B cell (primary cell): ENCODE results near the gene FBXW4. TPM values are rescaled to one million over a fixed set of nuclear protein-coding genes. Genes with fewer than 3 reads are reported as not detected.

Experiments used
- ATAC-seq: fragments of 200-7000 bp; cut with Tn5 transposase; one replicate; pipeline ENCODE4 v1.10.0; 2021; ENCODE audit warnings: low read depth, mild to moderate bottlenecking, moderate number of reproducible peaks, moderate library complexity
- CTCF ChIA-PET: fragments of 350-600 bp; sonication (Branson Sonifier 250); formaldehyde crosslinking; loops from one replicate; lab custom pipeline; 2021; ENCODE audit warnings: antibody characterized with exemption, inconsistent platforms; lab: Charles Lee
- POLR2A ChIA-PET: fragments of 350-600 bp; sonication (Branson Sonifier 250); formaldehyde crosslinking; loops from one replicate; lab custom pipeline; 2021; ENCODE audit warnings: antibody characterized with exemption; lab: Charles Lee
- DNase-seq: peaks from one replicate; pipeline ENCODE4 v3.0.0; 2013
- H2AFZ ChIP-seq: 2 replicates; pipeline ENCODE4 v1.6.1; 2012; ENCODE audit warnings: mild to moderate bottlenecking, low read depth, low read length; ENCODE audit not compliant: insufficient read depth, poor library complexity, severe bottlenecking
- H3K27ac ChIP-seq, 2 donors: 1 replicate in 1 of 2; 2 replicates in 1 of 2; pipeline ENCODE4 v1.5.1; 2012 to 2013; ENCODE audit warnings: low read length in 2 of 2, mild to moderate bottlenecking in 2 of 2, moderate library complexity in 1 of 2
- H3K27me3 ChIP-seq, 4 experiments: fragments of 200-600 bp in 1 of 4; sonication (generic) in 1 of 4; replicated peaks in 1 of 4; 1 replicate in 2 of 4; 2 replicates in 2 of 4; pipeline versions ENCODE4 v1.6.1 to v1.7.0; 2013 to 2016; ENCODE audit warnings: low read length in 3 of 4, mild to moderate bottlenecking in 2 of 4, mixed read lengths in 1 of 4, moderate library complexity in 1 of 4; ENCODE audit not compliant: insufficient read depth in 4 of 4, control insufficient read depth in 3 of 4; ENCODE audit errors: control extremely low read depth in 1 of 4
- H3K36me3 ChIP-seq, 2 experiments: replicated peaks in 1 of 2; 1 replicate in 1 of 2; 2 replicates in 1 of 2; pipeline versions ENCODE4 v1.6.1 to v1.7.1; 2013; ENCODE audit warnings: low read length in 1 of 2; ENCODE audit not compliant: insufficient read depth in 2 of 2, control insufficient read depth in 1 of 2; ENCODE audit errors: control extremely low read depth in 1 of 2, extremely low read depth in 1 of 2
- H3K4me1 ChIP-seq, 2 donors: fragments of 200-600 bp in 1 of 2; sonication (generic) in 1 of 2; 1 replicate in 1 of 2; 2 replicates in 1 of 2; pipeline versions ENCODE4 v1.5.1 to v1.6.1; 2013 to 2017; ENCODE audit warnings: low read length in 2 of 2; ENCODE audit not compliant: control insufficient read depth in 2 of 2, insufficient read depth in 2 of 2
- H3K4me2 ChIP-seq: replicated peaks from 2 replicates; pipeline ENCODE3; 2012; ENCODE audit warnings: mild to moderate bottlenecking, low read depth, low read length; ENCODE audit not compliant: poor library complexity, severe bottlenecking
- H3K4me3 ChIP-seq, 5 experiments: fragments of 200-600 bp in 1 of 5; sonication (generic) in 1 of 5; 1 replicate in 3 of 5; 2 replicates in 2 of 5; pipeline versions ENCODE4 v1.5.1 to v1.7.0; 2011 to 2016; ENCODE audit warnings: low read length in 4 of 5, mild to moderate bottlenecking in 4 of 5, low read depth in 2 of 5, control low read depth in 1 of 5, moderate library complexity in 1 of 5; ENCODE audit not compliant: insufficient read depth in 1 of 5; ENCODE audit errors: control extremely low read depth in 1 of 5, extremely low read depth in 1 of 5
- H3K79me2 ChIP-seq: fragments of 200-600 bp; sonication (generic); one replicate; pipeline ENCODE4 v1.6.0; 2016; ENCODE audit warnings: low read length; ENCODE audit not compliant: control insufficient read depth, insufficient read depth
- H3K9ac ChIP-seq: fragments of 200-600 bp; sonication (generic); 2 replicates; pipeline ENCODE4 v1.6.1; 2017; ENCODE audit warnings: mild to moderate bottlenecking, low read length, moderate library complexity
- H3K9me3 ChIP-seq, 3 donors: one replicate each; pipeline versions ENCODE4 v1.6.1 to v1.7.1; 2013; ENCODE audit warnings: low read length in 2 of 3; ENCODE audit not compliant: control insufficient read depth in 2 of 3, insufficient read depth in 1 of 3; ENCODE audit errors: control extremely low read depth in 1 of 3
- H4K20me1 ChIP-seq: 2 replicates; pipeline ENCODE4 v1.6.0; 2012; ENCODE audit warnings: mild to moderate bottlenecking, low read length; ENCODE audit not compliant: insufficient read depth, control insufficient read depth, poor library complexity, severe bottlenecking
- H3K27ac Mint-ChIP-seq: one replicate; pipeline ENCODE4 v1.8.0; 2021; ENCODE audit warnings: mixed read lengths
- H3K27me3 Mint-ChIP-seq: one replicate; pipeline ENCODE4 v1.8.0; 2021; ENCODE audit warnings: mixed read lengths
- H3K4me1 Mint-ChIP-seq: one replicate; pipeline ENCODE4 v1.8.0; 2021; ENCODE audit warnings: mixed read lengths
- H3K4me3 Mint-ChIP-seq: one replicate; pipeline ENCODE4 v1.8.0; 2021; ENCODE audit warnings: mixed read lengths
- H3K9me3 Mint-ChIP-seq: one replicate; pipeline ENCODE4 v1.8.0; 2022; ENCODE audit warnings: mixed read lengths; ENCODE audit not compliant: insufficient read depth
- EZH2 ChIP-seq: IDR thresholded peaks from 2 replicates; pipeline ENCODE4 v1.6.1; 2012; ENCODE audit warnings: borderline replicate concordance, low read depth, mild to moderate bottlenecking, moderate library complexity, low read length; ENCODE audit not compliant: insufficient read depth, poor library complexity, severe bottlenecking
- WGBS: methylation state at CpG from one replicate; pipeline ENCODE4 v1.1.5; 2013; ENCODE audit warnings: missing lambda C conversion rate; ENCODE audit not compliant: insufficient coverage; 5-methylcytosine and 5-hydroxymethylcytosine counted together
- intact Hi-C: fragments of 100-400 bp; cut with micrococcal nuclease; formaldehyde crosslinking; loops from one replicate; pipeline ENCODE4 v1.10.0; 2022
- polyA plus RNA-seq: library from polyadenylated mRNA; depleted of rRNA; stranded (reverse); fragments of >200 nt; gene quantifications from 2 replicates; pipeline ENCODE4 v1.2.3, GENCODE V29; 2012
- total RNA-seq, 2 donors: library from RNA; stranded (reverse); fragments of 120-200 nt in 1 of 2; gene quantifications; 1 replicate in 1 of 2; 2 replicates in 1 of 2; pipeline versions ENCODE4 v1.2.3 to v1.2.4, GENCODE V29; 2013 to 2022
- TF ChIP-seq, protein P1 (sequence below): fragments of 200-600 bp; IDR thresholded peaks from one replicate; pipeline ENCODE4 v1.8.0; 2022; ENCODE audit warnings: antibody characterized with exemption, mild to moderate bottlenecking

FBXW4 gene
- total and polyA plus RNA-seq, 2 donors (not counting 1 experiment from before 2014, with no cell fraction given): 72.9 to 99.6 TPM

DNA sequence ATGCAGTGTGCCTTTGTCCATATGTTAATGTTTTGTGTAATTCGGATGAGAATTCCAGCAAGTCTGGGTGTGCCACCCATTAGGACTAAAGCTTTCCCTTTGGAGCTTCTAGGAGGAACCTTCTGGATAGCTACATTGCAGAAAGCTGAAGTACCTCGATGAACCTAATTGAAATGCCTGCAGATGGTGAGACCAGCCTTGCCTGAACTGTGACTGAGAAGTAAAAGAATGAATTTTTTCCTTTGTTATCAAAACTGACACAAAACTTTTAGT, 31.1 kb upstream of the FBXW4 start:
- Histone ChIP-seq H3K27me3 (peaks cover 0 to 2% (median under 1%) of the 10 kb centered on the region in 4 experiments), H3K27ac (no peak overlapping the region), H3K9ac (no peak overlapping the region), H3K4me1 (no peaks in the 10 kb centered on the region), H3K4me3 (no peak overlapping the region), H3K36me3 (no peaks in the 10 kb centered on the region), H2AFZ (no peak overlapping the region), H3K9me3 (no peaks in the 10 kb centered on the region), H4K20me1 (no peaks in the 10 kb centered on the region), H3K79me2 (no peaks in the 10 kb centered on the region), H3K4me2 (no peak overlapping the region)
- POLR2A ChIA-PET: no interaction called here
- TF ChIP-seq EZH2: no peak
- TF ChIP-seq, protein P1, sequence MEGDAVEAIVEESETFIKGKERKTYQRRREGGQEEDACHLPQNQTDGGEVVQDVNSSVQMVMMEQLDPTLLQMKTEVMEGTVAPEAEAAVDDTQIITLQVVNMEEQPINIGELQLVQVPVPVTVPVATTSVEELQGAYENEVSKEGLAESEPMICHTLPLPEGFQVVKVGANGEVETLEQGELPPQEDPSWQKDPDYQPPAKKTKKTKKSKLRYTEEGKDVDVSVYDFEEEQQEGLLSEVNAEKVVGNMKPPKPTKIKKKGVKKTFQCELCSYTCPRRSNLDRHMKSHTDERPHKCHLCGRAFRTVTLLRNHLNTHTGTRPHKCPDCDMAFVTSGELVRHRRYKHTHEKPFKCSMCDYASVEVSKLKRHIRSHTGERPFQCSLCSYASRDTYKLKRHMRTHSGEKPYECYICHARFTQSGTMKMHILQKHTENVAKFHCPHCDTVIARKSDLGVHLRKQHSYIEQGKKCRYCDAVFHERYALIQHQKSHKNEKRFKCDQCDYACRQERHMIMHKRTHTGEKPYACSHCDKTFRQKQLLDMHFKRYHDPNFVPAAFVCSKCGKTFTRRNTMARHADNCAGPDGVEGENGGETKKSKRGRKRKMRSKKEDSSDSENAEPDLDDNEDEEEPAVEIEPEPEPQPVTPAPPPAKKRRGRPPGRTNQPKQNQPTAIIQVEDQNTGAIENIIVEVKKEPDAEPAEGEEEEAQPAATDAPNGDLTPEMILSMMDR: no peak
- ATAC-seq (no peak), DNase-seq (no peak)
- CTCF ChIA-PET: no interaction called here
- WGBS: 100% methylated on average over 1 of the region's 2 CpGs
- H3K4me1 Mint-ChIP-seq: peaks cover 2% of the 10 kb centered on the region
- peaks cover 16% of the 10 kb centered on the region for H3K27me3 Mint-ChIP-seq
- H3K27ac Mint-ChIP-seq: no peak overlapping the region
- H3K9me3 Mint-ChIP-seq: no peaks in the 10 kb centered on the region
- intact Hi-C loops: no loop called here
- H3K4me3 Mint-ChIP-seq: no peak overlapping the region

DNA sequence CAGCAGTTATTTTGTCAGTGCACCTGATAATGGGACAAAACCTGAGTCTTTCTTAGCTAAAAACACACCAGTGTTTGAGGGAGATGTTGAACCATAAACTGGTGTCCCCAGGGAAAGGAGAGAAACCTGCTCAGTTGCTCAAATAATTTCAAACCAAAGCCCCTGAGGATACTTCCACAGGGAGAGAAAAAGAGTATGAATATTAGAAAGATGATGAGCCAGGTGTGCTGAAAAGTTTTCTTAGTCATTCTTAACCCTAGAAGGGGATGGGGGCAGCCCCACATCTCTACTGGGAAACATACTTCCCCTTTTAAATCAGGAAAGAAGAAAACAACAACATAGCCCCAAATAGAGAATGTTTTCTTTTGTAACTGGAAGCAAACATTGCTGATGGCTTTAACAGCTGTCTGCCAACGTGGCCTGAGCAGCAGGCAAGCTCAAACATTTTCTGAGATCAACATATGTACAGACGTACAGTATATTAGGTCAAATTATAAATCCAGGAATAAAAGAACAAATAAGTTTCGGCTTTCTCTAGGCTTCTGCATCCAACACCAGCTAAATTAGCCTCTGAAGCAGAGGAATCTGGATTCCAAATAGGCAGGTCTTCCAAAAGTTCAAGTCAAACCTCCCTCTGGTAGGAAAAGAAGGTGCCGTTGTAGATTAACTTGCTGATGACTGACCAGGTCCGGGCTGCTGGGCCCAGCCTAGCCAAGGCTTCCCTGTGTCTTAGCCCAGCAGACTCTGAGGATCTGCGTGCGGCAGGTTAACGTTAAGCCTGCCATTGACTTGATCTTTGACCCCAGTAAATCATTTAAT, 30.5 kb upstream of the FBXW4 start:
- CTCF ChIA-PET: no interaction called here
- DNase-seq: no peak
- no peaks in the 10 kb centered on the region for H4K20me1 ChIP-seq
- POLR2A ChIA-PET: no interaction called here
- H3K4me2 ChIP-seq: no peak overlapping the region
- peaks cover 0 to 4% (median under 1%) of the 10 kb centered on the region in 4 experiments for H3K27me3 ChIP-seq
- 96% methylated on average over 5 of the region's 8 CpGs for WGBS
- peaks cover 19% of the 10 kb centered on the region for H3K27me3 Mint-ChIP-seq
- peaks cover 2% of the 10 kb centered on the region for H3K4me1 Mint-ChIP-seq
- H3K27ac ChIP-seq: no peak overlapping the region
- H3K4me3 Mint-ChIP-seq: no peak overlapping the region
- ATAC-seq: no peak
- no peaks in the 10 kb centered on the region for H3K79me2 ChIP-seq
- H3K36me3 ChIP-seq: no peaks in the 10 kb centered on the region
- TF ChIP-seq EZH2: no peak
- TF ChIP-seq, protein P1: no peak
- no peak overlapping the region for H3K4me3 ChIP-seq
- no peak overlapping the region for H3K27ac Mint-ChIP-seq
- H3K4me1 ChIP-seq: no peaks in the 10 kb centered on the region
- H3K9ac ChIP-seq: no peak overlapping the region
- H3K9me3 Mint-ChIP-seq: no peaks in the 10 kb centered on the region
- H3K9me3 ChIP-seq: no peaks in the 10 kb centered on the region
- H2AFZ ChIP-seq: no peak overlapping the region
- intact Hi-C loops: no loop called here
